ENCODE data around the gene TRAPPC8.

DNA sequence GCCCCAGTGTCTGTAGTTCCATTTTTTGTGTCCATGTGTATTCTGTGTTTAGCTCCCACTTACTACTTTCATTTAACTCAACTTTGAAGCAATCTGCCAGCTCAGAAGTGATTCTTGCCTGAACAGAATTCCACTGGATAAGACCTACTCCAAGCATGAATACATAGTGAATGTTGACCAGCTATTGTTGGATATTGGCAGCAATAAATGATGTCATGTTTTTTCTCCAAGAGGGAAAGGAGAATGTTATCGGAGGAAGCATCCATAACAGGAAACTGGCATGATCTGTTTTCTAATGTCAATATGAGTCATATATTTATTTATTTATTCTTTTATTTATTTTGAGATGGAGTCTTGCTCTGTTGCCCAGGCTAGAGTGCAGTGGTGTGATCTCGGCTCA lies 36.8 kb upstream of the TRAPPC8 start:
- TF ChIP-seq EP300 (IDR thresholded peaks at IDR 0.05) (no peak), POLR2A (IDR thresholded peaks at IDR 0.05) (no peak)
- TF ChIP-seq, protein P1, sequence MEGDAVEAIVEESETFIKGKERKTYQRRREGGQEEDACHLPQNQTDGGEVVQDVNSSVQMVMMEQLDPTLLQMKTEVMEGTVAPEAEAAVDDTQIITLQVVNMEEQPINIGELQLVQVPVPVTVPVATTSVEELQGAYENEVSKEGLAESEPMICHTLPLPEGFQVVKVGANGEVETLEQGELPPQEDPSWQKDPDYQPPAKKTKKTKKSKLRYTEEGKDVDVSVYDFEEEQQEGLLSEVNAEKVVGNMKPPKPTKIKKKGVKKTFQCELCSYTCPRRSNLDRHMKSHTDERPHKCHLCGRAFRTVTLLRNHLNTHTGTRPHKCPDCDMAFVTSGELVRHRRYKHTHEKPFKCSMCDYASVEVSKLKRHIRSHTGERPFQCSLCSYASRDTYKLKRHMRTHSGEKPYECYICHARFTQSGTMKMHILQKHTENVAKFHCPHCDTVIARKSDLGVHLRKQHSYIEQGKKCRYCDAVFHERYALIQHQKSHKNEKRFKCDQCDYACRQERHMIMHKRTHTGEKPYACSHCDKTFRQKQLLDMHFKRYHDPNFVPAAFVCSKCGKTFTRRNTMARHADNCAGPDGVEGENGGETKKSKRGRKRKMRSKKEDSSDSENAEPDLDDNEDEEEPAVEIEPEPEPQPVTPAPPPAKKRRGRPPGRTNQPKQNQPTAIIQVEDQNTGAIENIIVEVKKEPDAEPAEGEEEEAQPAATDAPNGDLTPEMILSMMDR (IDR thresholded peaks at IDR 0.05): no peak
